AG10803 (cell line): Measurements from ENCODE around the gene TPST2.

Experiments used
- DNase-seq: peaks from one replicate; pipeline ENCODE4 v3.0.0; 2010; ENCODE audit warnings: low read depth
- H3K4me3 ChIP-seq: 2 replicates; pipeline ENCODE4 v1.5.1; 2011; ENCODE audit warnings: mild to moderate bottlenecking, low read length, control low read depth
- TF ChIP-seq, protein P1 (sequence below): conservative IDR thresholded peaks from 2 replicates; pipeline ENCODE4 v1.5.1; 2011; ENCODE audit warnings: mild to moderate bottlenecking, low read length, control low read depth, inconsistent platforms

The TPST2 gene

DNA sequence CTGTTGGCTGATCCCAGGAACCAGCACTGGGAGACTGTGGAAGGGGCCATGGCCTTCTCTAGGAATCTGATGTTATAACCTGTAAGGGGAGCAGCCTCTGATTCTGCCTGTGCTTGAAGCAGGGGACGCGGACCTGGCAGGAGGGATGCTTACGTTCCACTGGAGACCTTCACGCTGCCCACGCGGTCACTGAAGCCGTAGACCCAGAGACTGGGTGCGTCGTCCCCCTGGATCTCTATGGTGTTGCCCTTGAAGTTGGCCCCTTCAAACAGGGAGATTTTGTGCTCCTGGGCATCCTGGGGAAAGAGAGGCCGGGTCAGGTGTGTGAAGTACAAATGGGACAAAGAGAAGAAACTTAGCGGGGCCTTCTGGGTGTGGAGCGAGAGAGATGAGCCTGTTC is 11.8 kb upstream of the TPST2 start:
- TF ChIP-seq, protein P1, sequence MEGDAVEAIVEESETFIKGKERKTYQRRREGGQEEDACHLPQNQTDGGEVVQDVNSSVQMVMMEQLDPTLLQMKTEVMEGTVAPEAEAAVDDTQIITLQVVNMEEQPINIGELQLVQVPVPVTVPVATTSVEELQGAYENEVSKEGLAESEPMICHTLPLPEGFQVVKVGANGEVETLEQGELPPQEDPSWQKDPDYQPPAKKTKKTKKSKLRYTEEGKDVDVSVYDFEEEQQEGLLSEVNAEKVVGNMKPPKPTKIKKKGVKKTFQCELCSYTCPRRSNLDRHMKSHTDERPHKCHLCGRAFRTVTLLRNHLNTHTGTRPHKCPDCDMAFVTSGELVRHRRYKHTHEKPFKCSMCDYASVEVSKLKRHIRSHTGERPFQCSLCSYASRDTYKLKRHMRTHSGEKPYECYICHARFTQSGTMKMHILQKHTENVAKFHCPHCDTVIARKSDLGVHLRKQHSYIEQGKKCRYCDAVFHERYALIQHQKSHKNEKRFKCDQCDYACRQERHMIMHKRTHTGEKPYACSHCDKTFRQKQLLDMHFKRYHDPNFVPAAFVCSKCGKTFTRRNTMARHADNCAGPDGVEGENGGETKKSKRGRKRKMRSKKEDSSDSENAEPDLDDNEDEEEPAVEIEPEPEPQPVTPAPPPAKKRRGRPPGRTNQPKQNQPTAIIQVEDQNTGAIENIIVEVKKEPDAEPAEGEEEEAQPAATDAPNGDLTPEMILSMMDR, result no peak
- DNase-seq, result no peak

DNA sequence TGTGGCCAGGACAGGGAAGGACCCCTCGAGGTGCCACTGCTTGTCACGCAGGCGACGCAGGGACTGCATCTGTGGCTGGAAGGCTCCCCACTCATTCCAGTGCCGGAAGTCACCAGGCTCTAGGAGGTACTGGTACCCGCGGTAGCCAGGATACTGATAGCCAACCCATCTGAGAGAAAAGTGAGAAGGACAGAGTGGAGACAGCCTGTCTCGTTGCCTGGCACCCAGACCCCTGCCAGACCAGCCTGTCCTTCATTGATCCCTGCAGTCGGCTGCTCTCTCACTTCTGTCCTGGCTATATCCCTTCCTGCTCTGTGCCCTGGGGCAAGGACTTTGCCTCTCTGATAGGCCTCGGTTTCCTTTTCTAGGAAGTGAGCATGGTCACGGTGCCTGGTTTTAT is 9.6 kb upstream of the TPST2 start:
- TF ChIP-seq, protein P1, result no peak
- no peak overlapping the region for H3K4me3 ChIP-seq

More for the DNA sequence above, 11.8 kb upstream of the TPST2 start:
- no peak overlapping the region for H3K4me3 ChIP-seq

DNA sequence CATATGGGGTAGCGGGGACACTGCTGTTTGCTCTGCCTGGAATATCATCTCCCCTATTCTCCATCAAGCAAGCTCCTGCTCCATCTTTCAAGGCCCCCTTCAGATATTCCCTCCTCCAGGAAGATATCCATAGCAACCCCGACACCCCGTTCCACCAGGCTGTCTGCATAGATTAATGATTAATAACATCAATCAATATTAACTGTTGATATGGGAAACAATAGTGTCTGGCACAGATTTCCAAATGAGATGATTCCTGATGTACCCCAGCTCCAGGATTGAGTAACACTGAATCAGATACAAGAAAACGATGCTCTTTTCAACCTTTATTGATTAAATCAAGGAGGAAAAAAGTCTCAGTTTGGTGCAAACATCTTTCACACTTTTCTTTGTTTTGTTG is 7.5 kb upstream of the TPST2 start:
- no peak for DNase-seq
- TF ChIP-seq, protein P1, result no peak
- no peak overlapping the region for H3K4me3 ChIP-seq

More for the DNA sequence above, 9.6 kb upstream of the TPST2 start:
- DNase-seq, result no peak

DNA sequence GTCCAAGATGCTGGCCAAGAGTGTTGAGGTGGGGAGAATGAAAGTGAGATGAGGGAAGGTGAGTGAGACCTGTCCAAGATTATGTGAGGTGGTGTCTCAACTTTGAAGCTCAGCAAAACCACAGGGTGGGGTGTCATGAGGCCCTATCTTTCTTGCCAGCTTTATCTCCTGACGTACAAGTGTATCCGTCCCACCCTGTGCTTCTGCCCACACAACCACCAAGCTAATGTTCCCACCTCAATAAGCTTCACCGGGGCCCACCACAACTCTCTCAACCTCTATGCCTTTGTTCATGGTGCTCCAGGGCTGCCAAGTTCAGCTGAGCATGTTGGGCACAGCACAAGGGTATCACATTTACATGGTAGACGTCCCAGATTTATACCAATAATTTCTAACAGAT is 7.1 kb upstream of the TPST2 start:
- no peak overlapping the region for H3K4me3 ChIP-seq
- no peak for DNase-seq
- TF ChIP-seq, protein P1, result no peak

DNA sequence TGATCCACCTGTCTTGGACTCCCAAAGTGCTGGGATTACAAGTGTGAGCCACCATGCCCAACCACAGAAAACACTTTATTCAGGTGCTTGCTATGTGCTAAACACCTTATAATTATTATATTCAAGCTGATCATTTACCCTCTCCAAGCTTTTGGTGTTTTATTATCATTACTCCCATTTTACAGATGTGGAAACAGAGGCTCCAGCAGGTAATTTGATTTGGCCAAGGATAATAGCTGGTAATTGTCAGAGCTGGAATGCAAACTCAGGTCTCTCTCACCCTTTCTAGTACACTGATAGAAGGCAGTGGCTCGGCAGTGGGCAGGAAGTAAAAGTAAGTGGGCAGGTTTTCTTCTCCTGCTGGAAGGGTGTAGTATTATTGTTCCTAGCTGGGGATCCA is 3.8 kb upstream of the TPST2 start:
- no peak overlapping the region for H3K4me3 ChIP-seq
- TF ChIP-seq, protein P1, result no peak
- DNase-seq, result no peak

DNA sequence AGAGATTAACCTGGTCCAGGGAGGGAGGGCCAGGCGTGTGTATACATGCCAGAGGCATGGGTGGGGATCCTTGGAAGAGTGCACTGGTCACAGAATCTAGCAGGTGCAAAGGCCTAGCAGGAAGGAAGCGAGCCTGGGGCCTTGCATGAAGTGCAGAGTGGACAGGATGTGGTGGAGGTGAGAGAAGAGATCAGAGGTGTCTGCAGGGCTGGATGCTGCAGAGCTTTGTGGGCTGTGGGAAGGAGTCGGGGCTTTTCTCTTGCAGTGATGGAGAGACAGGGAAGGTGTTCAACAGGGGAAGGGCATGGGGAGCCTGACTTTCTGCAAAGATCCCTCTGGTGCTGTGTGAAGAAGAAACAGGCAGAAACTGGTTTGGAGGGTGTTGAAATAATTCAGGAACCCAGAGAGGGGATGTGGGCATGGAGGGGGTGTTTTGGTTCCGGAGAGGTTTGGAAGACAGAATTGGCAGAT is 2.5 kb upstream of the TPST2 start:
- DNase-seq, result no peak
- H3K4me3 ChIP-seq, result no peak overlapping the region
- TF ChIP-seq, protein P1, result no peak

DNA sequence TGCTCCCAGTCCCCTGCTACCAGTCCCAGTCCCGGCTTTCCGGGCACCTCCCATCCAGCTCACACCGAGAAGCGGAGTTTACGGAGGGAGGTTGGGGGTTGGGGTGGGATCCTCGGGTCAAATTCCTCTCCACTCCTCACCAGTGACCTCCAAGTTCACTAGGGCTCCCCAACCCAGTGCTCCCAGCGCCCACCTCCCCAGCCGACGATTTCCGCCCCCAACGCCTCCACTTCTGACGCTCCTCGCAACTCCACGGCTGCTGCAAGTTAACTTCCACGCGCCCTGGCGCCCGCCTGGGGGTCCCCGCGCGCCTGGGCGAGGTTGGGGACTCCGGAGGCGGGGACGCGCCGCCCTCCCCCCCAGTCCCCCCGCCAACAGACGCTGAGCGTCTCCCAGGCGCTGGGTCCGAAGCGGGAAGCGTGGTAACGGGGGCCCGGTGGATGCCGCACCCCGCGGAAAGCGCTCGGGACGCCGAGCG is 526 bp downstream of the TPST2 start:
- TF ChIP-seq, protein P1, result no peak

More for the DNA sequence above, 526 bp downstream of the TPST2 start:
- peak overlapping the region; percentile 85 for H3K4me3 ChIP-seq
- peak; percentile 34 for DNase-seq
